ENCODE results near the gene TC2N. TPM values are rescaled to one million over a fixed set of nuclear protein-coding genes. Genes with fewer than 3 reads are reported as not detected.
A peak's percentile ranks its signal among the peaks of the same experiment; 100 is the strongest.

TC2N gene
- total RNA-seq, 4 donors from 2014 or later, result 19.9 to 38.6 (median 29.2) TPM

GRCh38 chr14:91890291-91890749 lies 23.0 kb upstream of the TC2N start:
- Histone ChIP-seq H3K9me3 (no peaks in the 10 kb centered on the region), H3K27ac (peak overlapping the region in 3 of 4 donors; percentile 9 to 60 (median 51)), H3K4me1 (peaks cover 0 to 40% (median 19%) of the 10 kb centered on the region in 3 donors), H3K27me3 (no peaks in the 10 kb centered on the region), H3K4me3 (no peak overlapping the region), H3K36me3 (no peaks in the 10 kb centered on the region)
- TF ChIP-seq POLR2AphosphoS5 (IDR thresholded peaks at IDR 0.05) (no peak), CTCF (IDR thresholded peaks at IDR 0.05) (no peak), POLR2A (IDR thresholded peaks at IDR 0.05) (no peak), EP300 (IDR thresholded peaks at IDR 0.05) (no peak)
- 56% methylated on average over 3 of the region's 5 CpGs; no CpG with 5 or more reads in 1 of the 2 donors for whole genome bisulfite sequencing, 2 donors (ENCODE audit: low coverage in 1 of 2)
- ATAC-seq, result no peak

DNA sequence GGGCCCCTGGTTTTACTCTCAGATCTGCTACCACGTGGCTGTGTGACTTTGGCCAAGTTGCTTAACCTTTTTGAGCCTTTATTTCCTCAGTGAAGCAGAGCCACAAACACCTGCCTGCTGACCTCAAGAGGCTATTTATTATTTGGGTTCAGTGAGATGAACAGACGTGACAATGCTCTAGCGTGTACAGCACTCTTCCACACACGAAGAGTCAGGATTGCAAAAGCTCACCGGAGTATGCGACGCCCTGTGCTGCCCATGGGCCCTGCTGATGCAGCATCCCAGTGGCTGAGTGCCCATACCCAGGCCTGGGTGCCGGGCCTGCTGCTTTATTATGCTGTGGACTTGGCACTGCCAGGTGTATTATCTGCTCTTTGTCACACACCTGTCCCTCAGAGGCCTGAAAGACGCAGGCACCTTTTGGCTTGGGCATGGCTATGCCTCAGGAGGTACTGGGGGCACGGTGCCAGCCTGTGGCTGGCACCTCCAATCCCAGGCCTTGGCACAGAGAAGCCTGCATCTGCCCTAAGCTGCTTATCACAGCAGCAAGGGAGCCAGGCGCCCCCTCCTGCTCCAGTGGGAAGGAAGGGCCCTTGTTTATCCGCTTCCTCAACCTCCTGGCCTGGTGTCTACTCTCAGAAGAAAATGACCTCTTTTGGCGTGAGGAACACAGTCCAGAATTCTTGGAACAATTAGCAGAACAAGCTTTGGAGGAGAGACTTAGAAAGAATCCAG lies 22.3 kb upstream of the TC2N start:
- Histone ChIP-seq H3K36me3 (no peaks in the 10 kb centered on the region), H3K27me3 (no peaks in the 10 kb centered on the region), H3K9me3 (no peaks in the 10 kb centered on the region), H3K4me3 (no peak overlapping the region), H3K4me1 (peaks cover 0 to 43% (median 19%) of the 10 kb centered on the region in 3 donors), H3K27ac (peak overlapping the region in 3 of 4 donors; percentile 38 to 60 (median 51))
- TF ChIP-seq POLR2AphosphoS5 (IDR thresholded peaks at IDR 0.05), result no peak
- no peak for TF ChIP-seq POLR2A (IDR thresholded peaks at IDR 0.05)
- no peak for TF ChIP-seq CTCF (IDR thresholded peaks at IDR 0.05)
- TF ChIP-seq EP300 (IDR thresholded peaks at IDR 0.05), result no peak
- 56% methylated on average over 6 of the region's 13 CpGs; no CpG with 5 or more reads in 1 of the 2 donors for WGBS, 2 donors (ENCODE audit: low coverage in 1 of 2)
- ATAC-seq, result peak; percentile 50

DNA sequence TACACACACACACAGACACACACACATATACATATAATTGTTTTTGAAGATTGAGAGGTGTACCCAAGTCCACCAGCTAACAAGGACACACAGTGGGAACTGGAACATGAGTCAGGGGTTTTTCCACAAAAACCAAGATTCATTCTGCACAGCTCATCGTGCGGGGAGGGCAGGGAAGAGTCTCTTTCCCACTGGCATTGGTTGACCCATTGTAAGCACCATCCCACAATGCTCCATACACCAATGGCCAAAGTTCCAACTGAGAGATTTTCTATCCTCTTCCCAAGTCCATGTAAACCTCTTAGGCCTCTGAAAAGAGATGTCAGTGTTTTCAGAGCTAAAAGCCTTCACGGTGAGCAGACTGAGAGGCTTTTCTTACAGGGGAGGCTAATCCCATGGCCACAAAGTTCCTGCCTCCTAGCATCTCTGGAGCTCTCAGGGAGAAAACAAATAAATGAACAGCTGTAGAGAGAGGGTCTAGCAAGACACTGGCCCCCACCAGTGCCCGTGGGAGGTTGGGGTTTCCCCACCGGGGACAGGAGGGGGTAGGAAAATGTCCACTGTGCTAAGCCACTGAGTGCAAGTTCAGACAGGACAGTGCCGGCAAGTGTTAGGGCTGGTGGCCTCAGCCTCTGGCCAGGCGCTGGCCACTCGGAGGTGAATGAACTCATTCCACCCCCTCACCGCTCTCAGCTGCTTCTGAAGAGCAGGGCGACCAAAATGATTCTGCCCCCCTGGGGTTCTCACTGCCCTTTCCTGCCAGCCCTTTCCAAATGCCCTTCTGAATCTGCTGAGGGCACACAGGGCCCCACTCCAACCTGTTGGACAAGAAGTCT lies 21.5 kb upstream of the TC2N start:
- Histone ChIP-seq H3K27me3 (no peaks in the 10 kb centered on the region), H3K4me1 (peaks cover 0 to 43% (median 19%) of the 10 kb centered on the region in 3 donors), H3K27ac (peak overlapping the region in 3 of 4 donors; percentile 38 to 60 (median 51)), H3K4me3 (no peak overlapping the region), H3K9me3 (no peaks in the 10 kb centered on the region), H3K36me3 (no peaks in the 10 kb centered on the region)
- TF ChIP-seq CTCF (IDR thresholded peaks at IDR 0.05), result no peak
- no peak for TF ChIP-seq POLR2A (IDR thresholded peaks at IDR 0.05)
- TF ChIP-seq POLR2AphosphoS5 (IDR thresholded peaks at IDR 0.05), result no peak
- TF ChIP-seq EP300 (IDR thresholded peaks at IDR 0.05), result no peak
- WGBS, 2 donors (ENCODE audit: low coverage in 1 of 2), result 65 to 73% methylated on average over 2 of the region's 10 CpGs
- no peak for ATAC-seq

DNA sequence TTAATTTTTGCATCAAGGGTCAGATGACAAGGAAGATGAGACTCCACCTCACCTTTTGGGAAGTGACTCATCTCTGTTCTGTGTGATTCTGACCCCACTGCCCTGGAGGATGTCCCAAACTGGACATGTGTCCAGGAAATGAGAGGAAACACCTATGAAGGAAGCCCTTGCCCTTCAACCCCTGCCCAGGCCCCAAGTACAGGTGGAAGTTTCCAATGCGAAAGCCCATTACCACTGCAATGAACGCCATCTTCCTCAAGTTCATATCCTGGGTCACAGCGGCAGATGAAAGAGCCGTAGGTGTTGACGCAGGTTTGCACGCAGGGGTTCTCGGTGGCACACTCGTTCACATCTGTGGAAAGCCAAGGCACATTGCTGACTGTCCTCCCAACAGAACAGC lies 19.6 kb upstream of the TC2N start:
- no peak for TF ChIP-seq POLR2AphosphoS5 (IDR thresholded peaks at IDR 0.05)
- TF ChIP-seq EP300 (IDR thresholded peaks at IDR 0.05), result no peak
- no peak for TF ChIP-seq POLR2A (IDR thresholded peaks at IDR 0.05)
- no peak for TF ChIP-seq CTCF (IDR thresholded peaks at IDR 0.05)
- Histone ChIP-seq H3K27ac (no peak overlapping the region), H3K4me3 (no peak overlapping the region), H3K27me3 (no peaks in the 10 kb centered on the region), H3K36me3 (no peaks in the 10 kb centered on the region), H3K9me3 (no peaks in the 10 kb centered on the region), H3K4me1 (peaks cover 0 to 52% (median 18%) of the 10 kb centered on the region in 3 donors)
- no peak for ATAC-seq
- 90% methylated on average over 8 of the region's 8 CpGs; no CpG with 5 or more reads in 1 of the 2 donors for WGBS, 2 donors (ENCODE audit: low coverage in 1 of 2)
